COLO829 (cell line): ENCODE results near the gene EFNB1.

Source experiments
- DNase-seq: peaks from one replicate; pipeline ENCODE4 v3.0.0; 2012; ENCODE audit warnings: low spot score

Gene EFNB1

GRCh38 chrX:68844581-68844980 is 15.8 kb downstream of the EFNB1 start:
- no peak for DNase-seq

GRCh38 chrX:68846536-68846935 is 17.7 kb downstream of the EFNB1 start:
- no peak for DNase-seq

- DNase-seq: no peak
Measured at GRCh38 chrX:68847172-68847571, 18.4 kb downstream of the EFNB1 start.

GRCh38 chrX:68848189-68848940 is 19.5 kb downstream of the EFNB1 start:
- no peak for DNase-seq

GRCh38 chrX:68851082-68851481 is 22.3 kb downstream of the EFNB1 start:
- DNase-seq: no peak

- DNase-seq: no peak
Measured at GRCh38 chrX:68852046-68852445, 23.2 kb downstream of the EFNB1 start.

- DNase-seq: no peak
Measured at GRCh38 chrX:68853665-68854251, 24.9 kb downstream of the EFNB1 start.

- DNase-seq: no peak
Measured at GRCh38 chrX:68865300-68865699, 36.5 kb downstream of the EFNB1 start.

- DNase-seq: no peak
Measured at GRCh38 chrX:68865926-68866325, 37.1 kb downstream of the EFNB1 start.

GRCh38 chrX:68867458-68868112 is 38.8 kb downstream of the EFNB1 start:
- DNase-seq: no peak

- DNase-seq: no peak
Measured at GRCh38 chrX:68868316-68868715, 39.5 kb downstream of the EFNB1 start.

- DNase-seq: no peak
Measured at GRCh38 chrX:68868902-68869800, 40.3 kb downstream of the EFNB1 start.

GRCh38 chrX:68870357-68870756 is 41.5 kb downstream of the EFNB1 start:
- DNase-seq: no peak

GRCh38 chrX:68872171-68872570 is 43.4 kb downstream of the EFNB1 start:
- DNase-seq: no peak

- no peak for DNase-seq
Measured at GRCh38 chrX:68874076-68874475, 45.3 kb downstream of the EFNB1 start.

- DNase-seq: no peak
Measured at GRCh38 chrX:68876731-68877130, 47.9 kb downstream of the EFNB1 start.

- DNase-seq: no peak
Measured at GRCh38 chrX:68877606-68878005, 48.8 kb downstream of the EFNB1 start.

- DNase-seq: no peak
Measured at GRCh38 chrX:68878977-68879645, 50.3 kb downstream of the EFNB1 start.

GRCh38 chrX:68880846-68881552 is 52.2 kb downstream of the EFNB1 start:
- no peak for DNase-seq

- DNase-seq: no peak
Measured at GRCh38 chrX:68881911-68882310, 53.1 kb downstream of the EFNB1 start.

- no peak for DNase-seq
Measured at GRCh38 chrX:68883800-68884199, 55.0 kb downstream of the EFNB1 start.
